ENCODE data around the gene ARID5B. TPM values are rescaled to one million over a fixed set of nuclear protein-coding genes. Genes with fewer than 3 reads are reported as not detected.

ARID5B gene
- total and polyA plus RNA-seq, 2 donors (not counting 1 experiment from before 2014, with no cell fraction given) = 118 to 145 TPM

DNA sequence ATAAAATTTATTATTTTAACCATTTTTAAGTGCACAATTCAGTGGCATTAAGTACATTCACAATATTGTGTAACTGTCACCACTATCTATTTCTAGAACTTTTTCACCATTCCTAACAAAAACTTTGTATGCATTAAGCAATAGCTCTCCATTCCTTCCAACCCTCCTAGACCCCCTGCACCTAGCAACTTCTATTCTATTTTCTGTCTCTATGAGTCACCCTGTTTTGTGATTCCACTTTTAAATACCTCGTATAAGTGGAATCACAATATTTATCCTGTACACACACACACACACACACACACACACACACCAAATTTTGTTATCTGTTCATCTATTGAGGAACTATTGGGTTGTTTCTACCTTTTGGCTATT, 89.2 kb downstream of the ARID5B start:
- no peaks in the 10 kb centered on the region for H4K20me1 ChIP-seq (ENCODE audit: control insufficient read depth, extremely low read depth, insufficient read depth, low read length)
- H3K79me2 ChIP-seq (ENCODE audit: control insufficient read depth, insufficient read depth, low read length) = peaks cover 30% of the 10 kb centered on the region
- H3K27ac ChIP-seq (ENCODE audit: insufficient read depth, low read length) = no peak overlapping the region
- H3K27me3 ChIP-seq (ENCODE audit: control insufficient read depth, insufficient read depth, low read length) = no peaks in the 10 kb centered on the region
- DNase-seq (ENCODE audit: low read depth in 2 of 2) = peak in 1 of 2 donors; percentile 25
- TF ChIP-seq, protein P1, sequence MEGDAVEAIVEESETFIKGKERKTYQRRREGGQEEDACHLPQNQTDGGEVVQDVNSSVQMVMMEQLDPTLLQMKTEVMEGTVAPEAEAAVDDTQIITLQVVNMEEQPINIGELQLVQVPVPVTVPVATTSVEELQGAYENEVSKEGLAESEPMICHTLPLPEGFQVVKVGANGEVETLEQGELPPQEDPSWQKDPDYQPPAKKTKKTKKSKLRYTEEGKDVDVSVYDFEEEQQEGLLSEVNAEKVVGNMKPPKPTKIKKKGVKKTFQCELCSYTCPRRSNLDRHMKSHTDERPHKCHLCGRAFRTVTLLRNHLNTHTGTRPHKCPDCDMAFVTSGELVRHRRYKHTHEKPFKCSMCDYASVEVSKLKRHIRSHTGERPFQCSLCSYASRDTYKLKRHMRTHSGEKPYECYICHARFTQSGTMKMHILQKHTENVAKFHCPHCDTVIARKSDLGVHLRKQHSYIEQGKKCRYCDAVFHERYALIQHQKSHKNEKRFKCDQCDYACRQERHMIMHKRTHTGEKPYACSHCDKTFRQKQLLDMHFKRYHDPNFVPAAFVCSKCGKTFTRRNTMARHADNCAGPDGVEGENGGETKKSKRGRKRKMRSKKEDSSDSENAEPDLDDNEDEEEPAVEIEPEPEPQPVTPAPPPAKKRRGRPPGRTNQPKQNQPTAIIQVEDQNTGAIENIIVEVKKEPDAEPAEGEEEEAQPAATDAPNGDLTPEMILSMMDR (conservative IDR thresholded peaks at IDR 0.05 in 1 of 2, IDR thresholded peaks at IDR 0.05 in 1 of 2; ENCODE audit: low read depth in 1 of 2, low read length in 2 of 2) = no peak
- TF ChIP-seq EZH2 (IDR thresholded peaks at IDR 0.05; ENCODE audit: low read length, missing control alignments) = no peak
- H3K9me3 ChIP-seq (ENCODE audit: control insufficient read depth, insufficient read depth, low read depth, low read length) = no peaks in the 10 kb centered on the region
- H3K4me1 ChIP-seq (ENCODE audit: control insufficient read depth, extremely low read depth, insufficient read depth, low read length) = peaks cover 12% of the 10 kb centered on the region
- H2AFZ ChIP-seq (ENCODE audit: low read length) = no peak overlapping the region
- no peak overlapping the region for H3K4me2 ChIP-seq (ENCODE audit: extremely low read depth, insufficient read depth, low read length)
- no peak overlapping the region for H3K9ac ChIP-seq (ENCODE audit: insufficient read depth, low read length)
- H3K36me3 ChIP-seq (ENCODE audit: control insufficient read depth, insufficient read depth, low read length) = no peaks in the 10 kb centered on the region
- H3K4me3 ChIP-seq (replicated peaks in 1 of 4; ENCODE audit: control extremely low read depth in 1 of 4, insufficient read depth in 1 of 4, low read depth in 3 of 4, low read length in 4 of 4) = no peak overlapping the region

DNA sequence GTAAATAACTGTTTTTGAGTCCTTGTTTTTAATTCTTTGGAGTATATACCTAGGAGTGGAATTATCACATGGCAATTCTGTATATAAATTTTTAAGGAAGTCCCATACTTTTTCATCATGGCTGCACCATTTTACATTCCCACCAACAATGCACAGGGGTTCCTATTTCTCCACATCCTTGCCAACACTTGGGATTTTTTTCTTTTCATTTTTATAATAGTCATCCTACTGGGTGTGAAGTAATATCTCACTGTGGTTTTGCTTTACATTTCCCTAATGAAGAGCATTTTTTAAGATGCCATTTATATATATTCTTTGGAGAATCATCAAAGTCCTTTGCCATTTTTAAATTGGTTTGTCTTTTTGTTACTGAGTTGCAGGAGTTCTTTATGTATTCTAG, 89.7 kb downstream of the ARID5B start:
- no peak for TF ChIP-seq EZH2 (IDR thresholded peaks at IDR 0.05; ENCODE audit: low read length, missing control alignments)
- TF ChIP-seq, protein P1 (conservative IDR thresholded peaks at IDR 0.05 in 1 of 2, IDR thresholded peaks at IDR 0.05 in 1 of 2; ENCODE audit: low read depth in 1 of 2, low read length in 2 of 2) = no peak
- H3K79me2 ChIP-seq (ENCODE audit: control insufficient read depth, insufficient read depth, low read length) = peaks cover 30% of the 10 kb centered on the region

DNA sequence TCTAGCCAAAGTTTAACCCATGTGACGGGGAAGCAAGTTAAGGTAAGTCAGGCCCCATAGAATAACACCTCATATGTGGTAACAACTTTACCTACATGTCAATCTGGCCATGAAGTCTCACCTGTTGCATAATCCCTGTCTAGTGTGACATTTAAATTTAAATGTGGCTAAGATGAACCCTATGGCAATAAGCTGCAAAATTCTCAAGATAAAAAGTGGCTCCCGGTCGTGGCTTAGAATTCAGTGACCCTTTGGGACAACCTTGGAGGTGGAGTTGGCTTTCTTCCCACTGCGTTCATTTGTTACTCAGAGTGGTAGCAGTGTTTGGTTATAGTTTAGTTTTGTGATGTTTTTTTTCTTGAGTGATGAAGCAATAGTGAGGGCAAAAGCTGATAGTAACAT, 90.6 kb downstream of the ARID5B start:
- H3K36me3 ChIP-seq (ENCODE audit: control insufficient read depth, insufficient read depth, low read length) = no peaks in the 10 kb centered on the region
- H3K4me3 ChIP-seq (replicated peaks in 1 of 4; ENCODE audit: control extremely low read depth in 1 of 4, insufficient read depth in 1 of 4, low read depth in 3 of 4, low read length in 4 of 4) = no peak overlapping the region
- H3K4me2 ChIP-seq (ENCODE audit: extremely low read depth, insufficient read depth, low read length) = peak overlapping the region; percentile 46
- H3K27me3 ChIP-seq (ENCODE audit: control insufficient read depth, insufficient read depth, low read length) = no peaks in the 10 kb centered on the region
- TF ChIP-seq, protein P1 (conservative IDR thresholded peaks at IDR 0.05 in 1 of 2, IDR thresholded peaks at IDR 0.05 in 1 of 2; ENCODE audit: low read depth in 1 of 2, low read length in 2 of 2) = no peak
- TF ChIP-seq EZH2 (IDR thresholded peaks at IDR 0.05; ENCODE audit: low read length, missing control alignments) = no peak
- H2AFZ ChIP-seq (ENCODE audit: low read length) = no peak overlapping the region
- no peak overlapping the region for H3K9ac ChIP-seq (ENCODE audit: insufficient read depth, low read length)
- H4K20me1 ChIP-seq (ENCODE audit: control insufficient read depth, extremely low read depth, insufficient read depth, low read length) = no peaks in the 10 kb centered on the region
- H3K27ac ChIP-seq (ENCODE audit: insufficient read depth, low read length) = peak overlapping the region; percentile 97
- peaks cover 12% of the 10 kb centered on the region for H3K4me1 ChIP-seq (ENCODE audit: control insufficient read depth, extremely low read depth, insufficient read depth, low read length)
- DNase-seq (ENCODE audit: low read depth in 2 of 2) = peak; percentile 54 to 72
- H3K9me3 ChIP-seq (ENCODE audit: control insufficient read depth, insufficient read depth, low read depth, low read length) = no peaks in the 10 kb centered on the region
- H3K79me2 ChIP-seq (ENCODE audit: control insufficient read depth, insufficient read depth, low read length) = peaks cover 28% of the 10 kb centered on the region

More for the DNA sequence above, 89.7 kb downstream of the ARID5B start:
- Histone ChIP-seq H3K27me3 (ENCODE audit: control insufficient read depth, insufficient read depth, low read length) (no peaks in the 10 kb centered on the region), H3K36me3 (ENCODE audit: control insufficient read depth, insufficient read depth, low read length) (no peaks in the 10 kb centered on the region), H3K27ac (ENCODE audit: insufficient read depth, low read length) (no peak overlapping the region), H3K9me3 (ENCODE audit: control insufficient read depth, insufficient read depth, low read depth, low read length) (no peaks in the 10 kb centered on the region), H3K4me1 (ENCODE audit: control insufficient read depth, extremely low read depth, insufficient read depth, low read length) (peaks cover 12% of the 10 kb centered on the region), H3K9ac (ENCODE audit: insufficient read depth, low read length) (no peak overlapping the region), H3K4me3 (replicated peaks in 1 of 4; ENCODE audit: control extremely low read depth in 1 of 4, insufficient read depth in 1 of 4, low read depth in 3 of 4, low read length in 4 of 4) (no peak overlapping the region), H2AFZ (ENCODE audit: low read length) (no peak overlapping the region), H4K20me1 (ENCODE audit: control insufficient read depth, extremely low read depth, insufficient read depth, low read length) (no peaks in the 10 kb centered on the region), H3K4me2 (ENCODE audit: extremely low read depth, insufficient read depth, low read length) (no peak overlapping the region)
- no peak for DNase-seq (ENCODE audit: low read depth in 2 of 2)

Data from fibroblast of lung (primary cell).